K562 (cell line): Measurements from ENCODE around the gene ARMC7. TPM values are rescaled to one million over a fixed set of nuclear protein-coding genes. Genes with fewer than 3 reads are reported as not detected.
A peak's percentile ranks its signal among the peaks of the same experiment; 100 is the strongest.

ENCODE experiments used
- ATAC-seq: fragments of 200-7000 bp; cut with Tn5 transposase; 3 replicates; pipeline ENCODE4 v1.9.1; 2020; ENCODE audit warnings: moderate library complexity
- BruUV-seq: library from RNA; stranded (reverse); fragments of 400-500 nt; replicated peaks from 2 replicates; lab custom pipeline; 2021; lab: Mats Ljungman, UMichigan
- CTCF ChIA-PET: fragments of 300-600 bp; formaldehyde crosslinking; extraction: SDS; loops from one replicate; lab custom pipeline; 2021; ENCODE audit warnings: low intra/inter-chr PET ratio; lab: Yijun Ruan, JAX
- POLR2A ChIA-PET: fragments of 300-600, 350-650 bp; sonication (Branson Sonifier 250); formaldehyde crosslinking; extraction: SDS; loops from one replicate; lab custom pipeline; 2021; ENCODE audit warnings: antibody characterized with exemption, inconsistent platforms; lab: Yijun Ruan, JAX
- DNase-seq, 4 experiments: peaks; one replicate each; pipeline versions ENCODE4 v3.0.0 to v3.0.0-alpha.2; 2011 to 2018; ENCODE audit warnings: low spot score in 3 of 4, mixed read lengths in 3 of 4; ENCODE audit errors: extremely low read depth in 1 of 4
- FAIRE-seq: peaks from 2 replicates; lab custom pipeline; 2011; peaks lifted over from hg19 to GRCh38; lab: Jason Lieb, UNC
- H2AFZ ChIP-seq: 2 replicates; pipeline ENCODE4 v1.6.0; 2011; ENCODE audit warnings: low read depth, low read length, control low read depth, inconsistent platforms
- H3K27ac ChIP-seq: fragments of 200-600 bp; 3 replicates; pipeline ENCODE4 v1.8.0; 2011; ENCODE audit warnings: low read depth, mild to moderate bottlenecking, control low read depth, inconsistent platforms, low read length, moderate library complexity, mixed read lengths; ENCODE audit errors: extremely low read depth
- H3K27me3 ChIP-seq, 2 experiments: fragments of 300-600 bp in 1 of 2; 2 replicates in 1 of 2; 3 replicates in 1 of 2; pipeline versions ENCODE4 v1.6.0 to v1.8.0; 2011; ENCODE audit warnings: inconsistent platforms in 2 of 2, low read length in 2 of 2, mild to moderate bottlenecking in 1 of 2, mixed read lengths in 1 of 2, moderate library complexity in 1 of 2; ENCODE audit not compliant: control insufficient read depth in 2 of 2, insufficient read depth in 2 of 2
- H3K36me3 ChIP-seq: fragments of 300-600 bp; 3 replicates; pipeline ENCODE4 v1.8.0; 2011; ENCODE audit warnings: mild to moderate bottlenecking, low read length, inconsistent platforms; ENCODE audit not compliant: control insufficient read depth, insufficient read depth
- H3K4me1 ChIP-seq, 2 experiments: fragments of 200-600 bp in 1 of 2; replicated peaks in 1 of 2; 2 replicates in 1 of 2; 3 replicates in 1 of 2; pipeline versions ENCODE4 v1.5.1 to v1.8.0; 2011; ENCODE audit warnings: inconsistent platforms in 2 of 2, low read length in 2 of 2, mild to moderate bottlenecking in 1 of 2, mixed read lengths in 1 of 2, moderate library complexity in 1 of 2; ENCODE audit not compliant: control insufficient read depth in 2 of 2, insufficient read depth in 2 of 2
- H3K4me2 ChIP-seq: 2 replicates; pipeline ENCODE4 v1.6.1; 2011; ENCODE audit warnings: low read length, control low read depth, inconsistent platforms, mixed read lengths; ENCODE audit not compliant: insufficient read depth
- H3K4me3 ChIP-seq: fragments of 200-600 bp; sonication (generic), shearing (Covaris generic); 2 replicates; pipeline ENCODE4 v1.5.1; 2016; ENCODE audit warnings: control low read depth, inconsistent platforms
- H3K79me2 ChIP-seq: fragments of 200-600 bp; 3 replicates; pipeline ENCODE4 v1.8.0; 2011; ENCODE audit warnings: low read length, inconsistent platforms; ENCODE audit not compliant: control insufficient read depth, insufficient read depth
- H3K9ac ChIP-seq, 2 experiments: 2 replicates each; pipeline versions ENCODE4 v1.6.0 to v1.6.1; 2011; ENCODE audit warnings: low read depth in 2 of 2, low read length in 2 of 2, control low read depth in 1 of 2, inconsistent platforms in 1 of 2, mild to moderate bottlenecking in 1 of 2, mixed read lengths in 1 of 2; ENCODE audit not compliant: insufficient read depth in 1 of 2
- H3K9me1 ChIP-seq: one replicate; pipeline ENCODE4 v1.6.0; 2011; ENCODE audit warnings: inconsistent platforms, mild to moderate bottlenecking, low read length, moderate library complexity; ENCODE audit not compliant: control insufficient read depth, insufficient read depth
- H3K9me3 ChIP-seq: replicated peaks from 2 replicates; pipeline ENCODE4 v1.5.1; 2011; ENCODE audit warnings: low read depth, low read length, inconsistent platforms; ENCODE audit not compliant: control insufficient read depth, insufficient read depth
- H4K20me1 ChIP-seq: replicated peaks from 2 replicates; pipeline ENCODE4 v1.6.1; 2011; ENCODE audit warnings: low read length, inconsistent platforms, mixed read lengths; ENCODE audit not compliant: control insufficient read depth, insufficient read depth
- BRCA1 ChIP-seq, 2 experiments: fragments of 450-650 bp in 1 of 2; sonication (generic) in 1 of 2; formaldehyde crosslinking in 1 of 2; IDR thresholded peaks; 2 replicates each; pipeline versions ENCODE4 v1.5.0 to v1.6.1; 2017 to 2020; ENCODE audit warnings: mild to moderate bottlenecking in 1 of 2, missing genetic modification reagents in 1 of 2
- KAT7 ChIP-seq: sonication (generic); formaldehyde crosslinking; IDR thresholded peaks from 2 replicates; pipeline ENCODE4 v1.8.0; 2022; ENCODE audit warnings: missing genetic modification reagents, mild to moderate bottlenecking, borderline replicate concordance
- PRDM10 ChIP-seq: fragments of 450-650 bp; IDR thresholded peaks from 2 replicates; pipeline ENCODE4 v1.6.1; 2018; ENCODE audit not compliant: partially characterized antibody
- RBM34 ChIP-seq: fragments of 200-400 bp; formaldehyde crosslinking; IDR thresholded peaks from 2 replicates; pipeline ENCODE4 v1.6.1; 2018; ENCODE audit warnings: low read length, borderline replicate concordance; ENCODE audit not compliant: insufficient read depth
- SREBF2 ChIP-seq: sonication (generic); formaldehyde crosslinking; IDR thresholded peaks from 2 replicates; pipeline ENCODE4 v1.4.0; 2020; ENCODE audit warnings: mild to moderate bottlenecking, missing genetic modification reagents
- ZMIZ1 ChIP-seq, 2 experiments: fragments of 150-350 bp in 1 of 2; IDR thresholded peaks; 2 replicates each; pipeline ENCODE4 v1.6.1; 2012 to 2016; ENCODE audit warnings: low read depth in 2 of 2, low read length in 2 of 2, mild to moderate bottlenecking in 1 of 2, moderate library complexity in 1 of 2
- WGBS: fragments of 100-300 bp; shearing (Covaris generic); methylation state at CpG from one replicate; pipeline ENCODE4 v1.1.6; 2016; ENCODE audit warnings: low coverage, mixed read lengths; ENCODE audit not compliant: insufficient coverage; ENCODE audit errors: missing lambda C conversion rate; 5-methylcytosine and 5-hydroxymethylcytosine counted together
- in situ Hi-C: fragments of 300-500 bp; cut with MboI; formaldehyde crosslinking; loops from 4 replicates; pipeline ENCODE4 v1.15.0; 2018; ENCODE audit warnings: inconsistent platforms, mixed read lengths
- intact Hi-C: fragments of 100-400 bp; cut with micrococcal nuclease; formaldehyde crosslinking; loops from 2 replicates; pipeline ENCODE4 v1.14.2; 2022
- polyA plus RNA-seq, 8 experiments: library from polyadenylated mRNA; depleted of rRNA in 4 of 8; stranded (reverse) in 5 of 8; unstranded in 3 of 8; fragments of >200 nt; fragmentation: Nextera tagmentation in 2 of 8; fragmentation: Illumina TruSeq in 1 of 8; extraction: Ambion mirVana in 2 of 8; extraction: Trizol in 1 of 8; gene quantifications; 2 replicates each; pipeline versions ENCODE4 v1.2.1 to v1.2.3, GENCODE V29; 2011 to 2014; ENCODE audit warnings: inconsistent platforms in 1 of 8, missing spikeins in 1 of 8
- total RNA-seq, 7 experiments: library from RNA; depleted of rRNA in 6 of 7; stranded (reverse); fragments of >200 nt in 6 of 7; fragmentation: Illumina TruSeq in 2 of 7; extraction: Trizol in 2 of 7; gene quantifications; 2 replicates each; pipeline versions ENCODE4 v1.2.1 to v1.2.3, GENCODE V29; 2011 to 2021; ENCODE audit warnings: low replicate concordance in 1 of 7

The ARMC7 gene
- total and polyA plus RNA-seq, 9 of the 15 experiments (the other 6 are each of a cell fraction or from before 2014, with no cell fraction given): 1.4 to 15.2 (median 5.9) TPM

DNA sequence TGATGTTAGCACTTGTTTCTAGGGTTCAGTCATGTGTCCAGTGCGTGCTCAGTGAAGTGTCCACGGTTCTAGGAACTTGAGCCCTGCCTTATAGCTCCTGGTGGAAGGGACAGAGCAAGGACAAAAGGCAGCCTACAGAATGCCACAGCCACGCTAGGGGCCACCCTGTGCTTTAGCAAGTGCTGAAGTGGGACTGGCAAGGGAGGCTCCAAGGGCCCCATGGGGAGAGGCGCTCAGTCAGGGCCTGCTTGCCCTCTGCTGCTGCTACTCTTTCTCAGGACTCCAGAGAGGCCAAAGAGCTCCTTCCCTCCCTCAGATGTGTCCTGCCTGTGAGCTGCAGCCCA, 15.0 kb downstream of the ARMC7 start:
- Histone ChIP-seq H3K4me2 (peak overlapping the region; percentile 72), H3K27ac (peak overlapping the region; percentile 85), H3K9me3 (no peaks in the 10 kb centered on the region), H3K36me3 (peaks cover 23% of the 10 kb centered on the region; the same call in 2 of the 3 replicates), H3K9me1 (no peaks in the 10 kb centered on the region), H2AFZ (peak overlapping the region; percentile 83), H4K20me1 (peaks cover 5% of the 10 kb centered on the region; the same call in 1 of the 2 replicates), H3K4me1 (peaks cover 24 to 28% of the 10 kb centered on the region in 2 experiments), H3K79me2 (peaks cover 26% of the 10 kb centered on the region), H3K4me3 (no peak overlapping the region), H3K27me3 (no peaks in the 10 kb centered on the region), H3K9ac (peak overlapping the region; percentile 68 to 87)
- 35% methylated on average over 4 of the region's 4 CpGs for WGBS
- in situ Hi-C loops: no loop called here
- DNase-seq (no peak), FAIRE-seq (no peak), ATAC-seq (peak; percentile 54)
- ChIA-PET POLR2A (interaction anchor here (0.5 to 7.6 kb wide), 18 partner anchors 8 to 1944 kb away, joined by 3 to 58 read pairs (median 3); partner anchors contain the start of genes ARMC7, JPT1, MIF4GD and SUMO2), CTCF (no interaction called here)
- intact Hi-C loops: no loop called here
- no peak for TF ChIP-seq SREBF2 (CRISPR knock-in tag)
- TF ChIP-seq BRCA1 (IDR thresholded peaks at IDR 0.05): no peak
- TF ChIP-seq BRCA1 (CRISPR knock-in tag; IDR thresholded peaks at IDR 0.05): 0 out of 2 replicates have a peak, but pooled peaks have one; percentile 69
- TF ChIP-seq KAT7 (CRISPR knock-in tag): 0 out of 2 replicates have a peak, but pooled peaks have one; percentile 28
- TF ChIP-seq RBM34: no peak
- no TSS peak for BruUV-seq

- ChIA-PET CTCF (no interaction called here), POLR2A (interaction anchor here (0.6 to 7.6 kb wide), 6 partner anchors 9 to 120 kb away, joined by 3 to 58 read pairs (median 14); partner anchors contain the start of genes ARMC7 and JPT1)
- intact Hi-C loops: no loop called here
- ATAC-seq (no peak), DNase-seq (peak in 1 of 4 experiments; percentile 15), FAIRE-seq (no peak)
- Histone ChIP-seq H3K9me3 (no peaks in the 10 kb centered on the region), H3K27ac (no peak overlapping the region; the same call in 2 of the 3 replicates), H3K27me3 (no peaks in the 10 kb centered on the region), H3K9me1 (no peaks in the 10 kb centered on the region), H3K79me2 (peaks cover 38% of the 10 kb centered on the region), H3K4me3 (no peak overlapping the region), H4K20me1 (peaks cover 6% of the 10 kb centered on the region; the same call in 1 of the 2 replicates), H3K36me3 (peaks cover 27% of the 10 kb centered on the region; the same call in 2 of the 3 replicates), H3K4me2 (no peak overlapping the region), H3K4me1 (peaks cover 27 to 38% of the 10 kb centered on the region in 2 experiments), H2AFZ (no peak overlapping the region), H3K9ac (no peak overlapping the region)
- 46% methylated on average over 3 of the region's 3 CpGs for WGBS
- no TSS peak for BruUV-seq
- in situ Hi-C loops: no loop called here
- peak; percentile 29 for TF ChIP-seq PRDM10
- no peak for TF ChIP-seq ZMIZ1 (IDR thresholded peaks at IDR 0.05; ENCODE audit: low read depth in 2 of 2, low read length in 2 of 2)
Measured at GRCh38 chr17:75125984-75126383, 16.2 kb downstream of the ARMC7 start.
